OCI-LY1 (cell line): ENCODE data around the gene CD72.
"Not testable (repeated sequence)": the region's sequence is repeated elsewhere in the genome, so short reads cannot be mapped to it uniquely, and the experiment has no call there.

Experiments
- EZH2 ChIP-seq: fragments of 200-600 bp; sonication (generic), shearing (Covaris generic); IDR thresholded peaks from 2 replicates; pipeline ENCODE4 v1.8.0; 2017; ENCODE audit warnings: borderline replicate concordance, mixed run types, mild to moderate bottlenecking, antibody characterized with exemption, low read length, moderate library complexity, mixed read lengths
- TF ChIP-seq, protein P1 (sequence below): fragments of 200-600 bp; sonication (generic), shearing (Covaris generic); IDR thresholded peaks from 2 replicates; pipeline ENCODE4 v1.5.1; 2017; ENCODE audit warnings: mild to moderate bottlenecking, antibody characterized with exemption, low read length, moderate library complexity, mixed read lengths

DNA sequence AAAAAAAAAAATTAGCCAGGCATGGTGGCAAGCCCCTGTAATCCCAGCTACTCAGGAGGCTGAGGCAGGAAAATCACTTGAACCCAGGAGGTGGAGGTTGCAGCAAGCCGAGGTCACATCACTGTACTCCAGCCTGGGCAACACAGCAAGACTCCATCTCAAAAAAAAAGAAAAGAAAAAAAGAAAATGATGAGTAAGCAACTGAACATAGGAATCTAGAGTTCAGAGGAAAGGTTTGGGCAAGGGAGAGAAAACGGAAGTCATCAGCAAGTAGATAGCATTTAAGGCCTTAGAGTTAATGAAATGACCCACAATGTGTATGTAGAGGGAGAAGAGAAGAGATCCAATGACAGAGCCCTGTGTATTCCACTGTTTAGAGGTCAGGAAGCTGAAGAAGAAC is 21.3 kb downstream of the CD72 start:
- TF ChIP-seq EZH2: not testable (repeated sequence)
- TF ChIP-seq, protein P1, sequence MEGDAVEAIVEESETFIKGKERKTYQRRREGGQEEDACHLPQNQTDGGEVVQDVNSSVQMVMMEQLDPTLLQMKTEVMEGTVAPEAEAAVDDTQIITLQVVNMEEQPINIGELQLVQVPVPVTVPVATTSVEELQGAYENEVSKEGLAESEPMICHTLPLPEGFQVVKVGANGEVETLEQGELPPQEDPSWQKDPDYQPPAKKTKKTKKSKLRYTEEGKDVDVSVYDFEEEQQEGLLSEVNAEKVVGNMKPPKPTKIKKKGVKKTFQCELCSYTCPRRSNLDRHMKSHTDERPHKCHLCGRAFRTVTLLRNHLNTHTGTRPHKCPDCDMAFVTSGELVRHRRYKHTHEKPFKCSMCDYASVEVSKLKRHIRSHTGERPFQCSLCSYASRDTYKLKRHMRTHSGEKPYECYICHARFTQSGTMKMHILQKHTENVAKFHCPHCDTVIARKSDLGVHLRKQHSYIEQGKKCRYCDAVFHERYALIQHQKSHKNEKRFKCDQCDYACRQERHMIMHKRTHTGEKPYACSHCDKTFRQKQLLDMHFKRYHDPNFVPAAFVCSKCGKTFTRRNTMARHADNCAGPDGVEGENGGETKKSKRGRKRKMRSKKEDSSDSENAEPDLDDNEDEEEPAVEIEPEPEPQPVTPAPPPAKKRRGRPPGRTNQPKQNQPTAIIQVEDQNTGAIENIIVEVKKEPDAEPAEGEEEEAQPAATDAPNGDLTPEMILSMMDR: not testable (repeated sequence)
